HepG2 (cell line): ENCODE data around the gene TPM2. TPM values are rescaled to one million over a fixed set of nuclear protein-coding genes. Genes with fewer than 3 reads are reported as not detected.
A peak's percentile ranks its signal among the peaks of the same experiment; 100 is the strongest.

Experiments used
- FUBP1 ChIP-seq: sonication (generic); formaldehyde crosslinking; IDR thresholded peaks from 2 replicates; pipeline ENCODE4 v1.5.1; 2020; ENCODE audit warnings: missing genetic modification reagents, mild to moderate bottlenecking, borderline replicate concordance
- KDM5A ChIP-seq: fragments of 200-600 bp; sonication (generic); IDR thresholded peaks from 2 replicates; pipeline ENCODE4 v1.7.0; 2018; ENCODE audit warnings: antibody characterized with exemption, mild to moderate bottlenecking, low read length, borderline replicate concordance
- MZF1 ChIP-seq: sonication (generic); formaldehyde crosslinking; IDR thresholded peaks from 2 replicates; pipeline ENCODE4 v1.8.1; 2023; ENCODE audit warnings: mild to moderate bottlenecking, missing genetic modification reagents, borderline replicate concordance
- SIN3A ChIP-seq: IDR thresholded peaks from 2 replicates; pipeline ENCODE4 v1.6.1; 2011; ENCODE audit warnings: low read depth, mild to moderate bottlenecking, control low read depth, low read length, borderline replicate concordance
- USF2 ChIP-seq, 2 experiments: sonication (generic) in 1 of 2; formaldehyde crosslinking in 1 of 2; IDR thresholded peaks; 2 replicates each; pipeline versions ENCODE4 v1.5.1 to v1.6.1; 2011 to 2020; ENCODE audit warnings: borderline replicate concordance in 1 of 2, low read depth in 1 of 2, low read length in 1 of 2, mild to moderate bottlenecking in 1 of 2, missing genetic modification reagents in 1 of 2, moderate library complexity in 1 of 2
- ZNF879 ChIP-seq: sonication (generic); formaldehyde crosslinking; IDR thresholded peaks from 2 replicates; pipeline ENCODE4 v1.8.1; 2023; ENCODE audit warnings: missing genetic modification reagents
- polyA plus RNA-seq, 8 experiments: library from polyadenylated mRNA; depleted of rRNA in 3 of 8; stranded (reverse) in 7 of 8; unstranded in 1 of 8; fragments of >200 nt; fragmentation: Illumina TruSeq in 4 of 8; extraction: Trizol in 4 of 8; gene quantifications; 2 replicates each; pipeline versions ENCODE4 v1.2.1 to v1.2.3, GENCODE V29; 2011 to 2016; ENCODE audit warnings: low read depth in 4 of 8, missing spikeins in 1 of 8, mixed read lengths in 1 of 8; ENCODE audit not compliant: insufficient read depth in 1 of 8
- total RNA-seq, 5 experiments: library from RNA; depleted of rRNA; stranded (reverse); fragments of >200 nt; fragmentation: Illumina TruSeq; extraction: Trizol; gene quantifications; 2 replicates each; pipeline ENCODE4 v1.2.3, GENCODE V29; 2016; ENCODE audit warnings: low read depth in 1 of 5
- TF ChIP-seq, protein P1 (sequence below): sonication (generic); formaldehyde crosslinking; IDR thresholded peaks from 2 replicates; pipeline ENCODE4 v1.5.0; 2020; ENCODE audit warnings: mild to moderate bottlenecking, missing genetic modification reagents, borderline replicate concordance

Gene TPM2
- total and polyA plus RNA-seq, 2 of the 13 experiments (the other 11 are each of a cell fraction or from before 2014, with no cell fraction given), result 3.1 to 10.7 TPM

GRCh38 chr9:35657546-35658136 is 32.1 kb downstream of the TPM2 start, which contains the start of gene RMRP (continued):
- TF ChIP-seq, protein P1, sequence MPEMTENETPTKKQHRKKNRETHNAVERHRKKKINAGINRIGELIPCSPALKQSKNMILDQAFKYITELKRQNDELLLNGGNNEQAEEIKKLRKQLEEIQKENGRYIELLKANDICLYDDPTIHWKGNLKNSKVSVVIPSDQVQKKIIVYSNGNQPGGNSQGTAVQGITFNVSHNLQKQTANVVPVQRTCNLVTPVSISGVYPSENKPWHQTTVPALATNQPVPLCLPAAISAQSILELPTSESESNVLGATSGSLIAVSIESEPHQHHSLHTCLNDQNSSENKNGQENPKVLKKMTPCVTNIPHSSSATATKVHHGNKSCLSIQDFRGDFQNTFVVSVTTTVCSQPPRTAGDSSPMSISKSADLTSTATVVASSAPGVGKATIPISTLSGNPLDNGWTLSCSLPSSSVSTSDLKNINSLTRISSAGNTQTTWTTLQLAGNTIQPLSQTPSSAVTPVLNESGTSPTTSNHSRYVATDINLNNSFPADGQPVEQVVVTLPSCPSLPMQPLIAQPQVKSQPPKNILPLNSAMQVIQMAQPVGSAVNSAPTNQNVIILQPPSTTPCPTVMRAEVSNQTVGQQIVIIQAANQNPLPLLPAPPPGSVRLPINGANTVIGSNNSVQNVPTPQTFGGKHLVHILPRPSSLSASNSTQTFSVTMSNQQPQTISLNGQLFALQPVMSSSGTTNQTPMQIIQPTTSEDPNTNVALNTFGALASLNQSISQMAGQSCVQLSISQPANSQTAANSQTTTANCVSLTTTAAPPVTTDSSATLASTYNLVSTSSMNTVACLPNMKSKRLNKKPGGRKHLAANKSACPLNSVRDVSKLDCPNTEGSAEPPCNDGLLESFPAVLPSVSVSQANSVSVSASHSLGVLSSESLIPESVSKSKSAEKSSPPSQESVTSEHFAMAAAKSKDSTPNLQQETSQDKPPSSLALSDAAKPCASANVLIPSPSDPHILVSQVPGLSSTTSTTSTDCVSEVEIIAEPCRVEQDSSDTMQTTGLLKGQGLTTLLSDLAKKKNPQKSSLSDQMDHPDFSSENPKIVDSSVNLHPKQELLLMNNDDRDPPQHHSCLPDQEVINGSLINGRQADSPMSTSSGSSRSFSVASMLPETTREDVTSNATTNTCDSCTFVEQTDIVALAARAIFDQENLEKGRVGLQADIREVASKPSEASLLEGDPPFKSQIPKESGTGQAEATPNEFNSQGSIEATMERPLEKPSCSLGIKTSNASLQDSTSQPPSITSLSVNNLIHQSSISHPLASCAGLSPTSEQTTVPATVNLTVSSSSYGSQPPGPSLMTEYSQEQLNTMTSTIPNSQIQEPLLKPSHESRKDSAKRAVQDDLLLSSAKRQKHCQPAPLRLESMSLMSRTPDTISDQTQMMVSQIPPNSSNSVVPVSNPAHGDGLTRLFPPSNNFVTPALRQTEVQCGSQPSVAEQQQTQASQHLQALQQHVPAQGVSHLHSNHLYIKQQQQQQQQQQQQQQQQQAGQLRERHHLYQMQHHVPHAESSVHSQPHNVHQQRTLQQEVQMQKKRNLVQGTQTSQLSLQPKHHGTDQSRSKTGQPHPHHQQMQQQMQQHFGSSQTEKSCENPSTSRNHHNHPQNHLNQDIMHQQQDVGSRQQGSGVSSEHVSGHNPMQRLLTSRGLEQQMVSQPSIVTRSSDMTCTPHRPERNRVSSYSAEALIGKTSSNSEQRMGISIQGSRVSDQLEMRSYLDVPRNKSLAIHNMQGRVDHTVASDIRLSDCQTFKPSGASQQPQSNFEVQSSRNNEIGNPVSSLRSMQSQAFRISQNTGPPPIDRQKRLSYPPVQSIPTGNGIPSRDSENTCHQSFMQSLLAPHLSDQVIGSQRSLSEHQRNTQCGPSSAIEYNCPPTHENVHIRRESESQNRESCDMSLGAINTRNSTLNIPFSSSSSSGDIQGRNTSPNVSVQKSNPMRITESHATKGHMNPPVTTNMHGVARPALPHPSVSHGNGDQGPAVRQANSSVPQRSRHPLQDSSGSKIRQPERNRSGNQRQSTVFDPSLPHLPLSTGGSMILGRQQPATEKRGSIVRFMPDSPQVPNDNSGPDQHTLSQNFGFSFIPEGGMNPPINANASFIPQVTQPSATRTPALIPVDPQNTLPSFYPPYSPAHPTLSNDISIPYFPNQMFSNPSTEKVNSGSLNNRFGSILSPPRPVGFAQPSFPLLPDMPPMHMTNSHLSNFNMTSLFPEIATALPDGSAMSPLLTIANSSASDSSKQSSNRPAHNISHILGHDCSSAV (CRISPR knock-in tag), result 0 out of 2 replicates have a peak, but pooled peaks have one; percentile 55
- TF ChIP-seq MZF1 (no peak), SIN3A (peak; percentile 93), FUBP1 (CRISPR knock-in tag) (no peak), KDM5A (no peak), USF2 (IDR thresholded peaks at IDR 0.05; ENCODE audit: low read depth, low read length) (peak; percentile 42; the same call in 1 of the 2 replicates), USF2 (CRISPR knock-in tag; IDR thresholded peaks at IDR 0.05; ENCODE audit: borderline replicate concordance) (peak; percentile 67; the same call in 1 of the 2 replicates), ZNF879 (CRISPR knock-in tag) (peak; percentile 72; the same call in 1 of the 2 replicates)
